ENCODE results near the gene AKAP13.

The AKAP13 gene

DNA sequence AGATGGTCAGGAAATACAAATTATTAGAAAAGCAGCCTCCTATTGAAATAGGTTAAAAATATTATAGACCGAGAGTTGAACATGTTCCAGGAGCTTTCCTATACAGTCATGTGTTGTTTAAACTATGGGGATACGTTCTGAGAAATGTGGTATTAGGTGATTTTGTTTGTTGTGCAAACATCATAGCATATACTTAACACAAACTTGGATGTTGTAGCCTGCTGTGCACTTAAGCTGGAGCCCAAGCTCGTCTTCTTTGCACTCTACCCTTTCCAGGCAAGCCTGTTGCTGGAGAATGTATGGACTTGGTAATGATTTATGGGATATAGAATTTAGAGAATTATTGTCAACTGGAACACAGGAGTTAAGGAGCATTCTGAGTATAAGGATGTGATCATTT, 140.2 kb downstream of the AKAP13 start:
- TF ChIP-seq, protein P1, sequence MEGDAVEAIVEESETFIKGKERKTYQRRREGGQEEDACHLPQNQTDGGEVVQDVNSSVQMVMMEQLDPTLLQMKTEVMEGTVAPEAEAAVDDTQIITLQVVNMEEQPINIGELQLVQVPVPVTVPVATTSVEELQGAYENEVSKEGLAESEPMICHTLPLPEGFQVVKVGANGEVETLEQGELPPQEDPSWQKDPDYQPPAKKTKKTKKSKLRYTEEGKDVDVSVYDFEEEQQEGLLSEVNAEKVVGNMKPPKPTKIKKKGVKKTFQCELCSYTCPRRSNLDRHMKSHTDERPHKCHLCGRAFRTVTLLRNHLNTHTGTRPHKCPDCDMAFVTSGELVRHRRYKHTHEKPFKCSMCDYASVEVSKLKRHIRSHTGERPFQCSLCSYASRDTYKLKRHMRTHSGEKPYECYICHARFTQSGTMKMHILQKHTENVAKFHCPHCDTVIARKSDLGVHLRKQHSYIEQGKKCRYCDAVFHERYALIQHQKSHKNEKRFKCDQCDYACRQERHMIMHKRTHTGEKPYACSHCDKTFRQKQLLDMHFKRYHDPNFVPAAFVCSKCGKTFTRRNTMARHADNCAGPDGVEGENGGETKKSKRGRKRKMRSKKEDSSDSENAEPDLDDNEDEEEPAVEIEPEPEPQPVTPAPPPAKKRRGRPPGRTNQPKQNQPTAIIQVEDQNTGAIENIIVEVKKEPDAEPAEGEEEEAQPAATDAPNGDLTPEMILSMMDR (IDR thresholded peaks at IDR 0.05; ENCODE audit: unreplicated experiment in 3 of 3): no peak
- Mint-ChIP-seq H3K36me3 (ENCODE audit: low read depth) (peaks cover 22% of the 10 kb centered on the region), H3K4me1 (peaks cover 8% of the 10 kb centered on the region), H3K27me3 (ENCODE audit: low read depth) (no peaks in the 10 kb centered on the region), H3K4me3 (no peak overlapping the region), H3K27ac (no peak overlapping the region), H3K9me3 (no peaks in the 10 kb centered on the region)

DNA sequence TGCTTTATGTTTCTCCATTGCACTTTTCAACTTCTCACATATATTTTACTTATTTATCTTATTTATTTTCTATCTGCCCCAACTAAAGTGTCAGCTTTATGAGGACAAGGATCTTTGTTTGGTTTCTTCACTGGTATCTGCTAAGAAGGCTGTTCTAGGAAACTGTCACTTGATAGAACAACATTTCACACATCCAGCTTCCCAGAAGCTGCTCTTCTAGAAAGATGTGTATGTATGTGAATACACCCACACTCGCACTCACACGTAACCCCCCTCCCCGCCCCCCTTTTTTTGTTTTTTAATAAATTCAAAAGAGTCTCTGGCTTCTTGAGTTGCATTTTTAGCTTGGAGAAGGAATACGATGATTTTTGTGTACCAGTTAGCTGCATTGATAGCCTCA, 143.1 kb downstream of the AKAP13 start:
- H3K27ac Mint-ChIP-seq: peak overlapping the region in 1 of 3 experiments; percentile 35
- peaks cover 19% of the 10 kb centered on the region for H3K4me1 Mint-ChIP-seq
- H3K27me3 Mint-ChIP-seq (ENCODE audit: low read depth): no peaks in the 10 kb centered on the region
- no peak overlapping the region for H3K4me3 Mint-ChIP-seq
- TF ChIP-seq, protein P1 (IDR thresholded peaks at IDR 0.05; ENCODE audit: unreplicated experiment in 3 of 3): no peak
- peaks cover 37% of the 10 kb centered on the region for H3K36me3 Mint-ChIP-seq (ENCODE audit: low read depth)
- no peaks in the 10 kb centered on the region for H3K9me3 Mint-ChIP-seq

DNA sequence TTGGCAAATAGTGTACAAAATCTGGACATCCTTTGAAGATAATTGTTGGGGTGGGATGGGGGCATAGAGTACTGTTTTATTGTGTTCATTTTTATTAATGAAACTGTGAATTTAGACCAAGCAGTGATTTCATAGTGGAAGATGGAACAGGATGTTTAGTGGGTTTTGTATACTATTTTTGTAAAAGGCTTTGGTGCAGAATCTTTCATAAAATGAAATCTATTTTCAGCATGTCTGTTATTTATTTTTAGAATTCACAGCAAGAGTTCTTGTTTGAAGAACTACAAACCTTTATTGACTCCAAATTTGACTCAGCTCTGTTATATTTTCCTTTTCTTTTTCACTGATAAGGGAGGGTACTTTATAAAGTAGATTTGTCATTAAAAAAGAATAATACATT, 145.4 kb downstream of the AKAP13 start:
- TF ChIP-seq, protein P1 (IDR thresholded peaks at IDR 0.05; ENCODE audit: unreplicated experiment in 3 of 3): no peak
- no peaks in the 10 kb centered on the region for H3K27me3 Mint-ChIP-seq (ENCODE audit: low read depth)
- H3K4me3 Mint-ChIP-seq: no peak overlapping the region
- peaks cover 41% of the 10 kb centered on the region for H3K36me3 Mint-ChIP-seq (ENCODE audit: low read depth)
- peak overlapping the region in 2 of 3 experiments; percentile 23 to 24 for H3K27ac Mint-ChIP-seq
- H3K4me1 Mint-ChIP-seq: peaks cover 31% of the 10 kb centered on the region
- no peaks in the 10 kb centered on the region for H3K9me3 Mint-ChIP-seq

DNA sequence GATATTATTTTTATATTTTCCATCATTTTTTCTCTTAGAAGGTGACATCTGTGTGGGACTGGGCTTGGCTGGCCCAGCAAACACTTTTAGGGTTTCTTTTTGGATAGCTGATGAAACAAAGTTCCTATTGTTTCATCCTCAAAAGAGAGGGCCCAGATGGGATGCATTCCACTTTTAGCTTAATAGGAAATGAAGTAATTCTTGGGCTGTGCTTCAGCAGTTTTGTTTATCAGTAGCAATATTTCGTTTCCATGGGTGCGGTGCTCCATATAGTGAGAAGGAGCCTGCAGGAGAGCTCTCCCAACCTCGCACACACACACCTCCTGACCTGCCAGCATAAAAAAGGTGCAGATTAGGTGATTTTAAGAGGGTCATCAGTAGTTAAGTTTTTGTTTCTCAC, 147.5 kb downstream of the AKAP13 start:
- peaks cover 42% of the 10 kb centered on the region for H3K36me3 Mint-ChIP-seq (ENCODE audit: low read depth)

DNA sequence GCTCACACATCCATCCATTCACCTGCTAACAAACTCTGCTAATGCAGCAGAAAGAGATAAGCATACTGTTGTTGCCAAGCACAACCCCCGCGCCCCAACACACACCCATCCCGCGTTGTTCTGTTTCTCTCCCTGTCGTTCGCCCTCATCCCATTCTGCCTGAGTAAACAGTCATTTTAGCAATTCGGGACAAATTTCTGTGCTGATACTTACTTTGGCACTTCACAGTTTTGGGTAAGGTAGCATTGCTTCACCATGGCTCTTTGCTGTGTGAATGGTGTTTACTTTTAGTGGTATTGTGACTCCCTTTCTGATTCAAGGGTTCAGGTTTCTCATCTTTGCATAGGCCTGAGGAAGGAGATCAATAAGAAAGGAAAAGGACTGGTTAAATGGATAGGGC, 149.7 kb downstream of the AKAP13 start:
- TF ChIP-seq, protein P1 (IDR thresholded peaks at IDR 0.05; ENCODE audit: unreplicated experiment in 3 of 3): no peak
- Mint-ChIP-seq H3K27me3 (ENCODE audit: low read depth) (no peaks in the 10 kb centered on the region), H3K4me1 (peaks cover 47% of the 10 kb centered on the region), H3K9me3 (no peaks in the 10 kb centered on the region), H3K36me3 (ENCODE audit: low read depth) (peaks cover 48% of the 10 kb centered on the region), H3K27ac (peak overlapping the region in 1 of 3 experiments; percentile 13), H3K4me3 (no peak overlapping the region)

More for the DNA sequence above, 147.5 kb downstream of the AKAP13 start:
- no peak overlapping the region for H3K4me3 Mint-ChIP-seq
- H3K9me3 Mint-ChIP-seq: no peaks in the 10 kb centered on the region
- H3K27ac Mint-ChIP-seq: peak overlapping the region; percentile 41 to 81 (median 79)
- TF ChIP-seq, protein P1 (IDR thresholded peaks at IDR 0.05; ENCODE audit: unreplicated experiment in 3 of 3): no peak
- no peaks in the 10 kb centered on the region for H3K27me3 Mint-ChIP-seq (ENCODE audit: low read depth)
- peaks cover 47% of the 10 kb centered on the region for H3K4me1 Mint-ChIP-seq

DNA sequence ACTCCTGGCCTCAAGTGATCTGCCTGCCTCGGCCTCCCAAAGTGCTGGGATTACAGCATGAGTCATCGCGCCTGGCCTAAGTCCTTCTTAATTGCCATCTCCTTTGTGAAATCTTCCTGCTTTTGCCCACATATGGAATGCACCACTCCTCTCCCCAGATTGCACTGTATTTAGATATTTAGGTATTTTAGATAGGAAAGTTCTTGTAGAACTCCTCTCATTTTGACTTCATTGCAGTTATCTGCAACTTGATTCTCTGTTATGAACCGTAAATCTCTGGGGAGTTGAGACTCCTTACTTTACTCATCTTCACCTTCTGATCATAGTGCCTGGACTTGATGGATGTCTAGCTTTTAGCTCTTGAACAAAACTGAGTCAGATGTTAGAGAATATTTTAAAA, 150.7 kb downstream of the AKAP13 start:
- peak overlapping the region; percentile 7 to 74 (median 17) for H3K27ac Mint-ChIP-seq
- H3K4me1 Mint-ChIP-seq: peaks cover 42% of the 10 kb centered on the region
- no peaks in the 10 kb centered on the region for H3K9me3 Mint-ChIP-seq
- TF ChIP-seq, protein P1 (IDR thresholded peaks at IDR 0.05; ENCODE audit: unreplicated experiment in 3 of 3): no peak
- no peaks in the 10 kb centered on the region for H3K27me3 Mint-ChIP-seq (ENCODE audit: low read depth)
- H3K36me3 Mint-ChIP-seq (ENCODE audit: low read depth): peaks cover 47% of the 10 kb centered on the region
- no peak overlapping the region for H3K4me3 Mint-ChIP-seq
